HG02642 (cell line): ENCODE measurements around the gene PEX5L.
A peak's percentile ranks its signal among the peaks of the same experiment; 100 is the strongest.
"Not testable (repeated sequence)": the region's sequence is repeated elsewhere in the genome, so short reads cannot be mapped to it uniquely, and the experiment has no call there.

Experiments used
- ATAC-seq: cut with Tn5 transposase; IDR thresholded peaks from one replicate; pipeline ENCODE4 v1.9.1; 2021; ENCODE audit warnings: mild to moderate bottlenecking; ENCODE audit not compliant: unreplicated experiment, poor library complexity

Gene PEX5L, protein sequence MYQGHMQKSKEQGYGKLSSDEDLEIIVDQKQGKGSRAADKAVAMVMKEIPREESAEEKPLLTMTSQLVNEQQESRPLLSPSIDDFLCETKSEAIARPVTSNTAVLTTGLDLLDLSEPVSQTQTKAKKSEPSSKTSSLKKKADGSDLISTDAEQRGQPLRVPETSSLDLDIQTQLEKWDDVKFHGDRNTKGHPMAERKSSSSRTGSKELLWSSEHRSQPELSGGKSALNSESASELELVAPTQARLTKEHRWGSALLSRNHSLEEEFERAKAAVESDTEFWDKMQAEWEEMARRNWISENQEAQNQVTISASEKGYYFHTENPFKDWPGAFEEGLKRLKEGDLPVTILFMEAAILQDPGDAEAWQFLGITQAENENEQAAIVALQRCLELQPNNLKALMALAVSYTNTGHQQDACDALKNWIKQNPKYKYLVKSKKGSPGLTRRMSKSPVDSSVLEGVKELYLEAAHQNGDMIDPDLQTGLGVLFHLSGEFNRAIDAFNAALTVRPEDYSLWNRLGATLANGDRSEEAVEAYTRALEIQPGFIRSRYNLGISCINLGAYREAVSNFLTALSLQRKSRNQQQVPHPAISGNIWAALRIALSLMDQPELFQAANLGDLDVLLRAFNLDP

DNA sequence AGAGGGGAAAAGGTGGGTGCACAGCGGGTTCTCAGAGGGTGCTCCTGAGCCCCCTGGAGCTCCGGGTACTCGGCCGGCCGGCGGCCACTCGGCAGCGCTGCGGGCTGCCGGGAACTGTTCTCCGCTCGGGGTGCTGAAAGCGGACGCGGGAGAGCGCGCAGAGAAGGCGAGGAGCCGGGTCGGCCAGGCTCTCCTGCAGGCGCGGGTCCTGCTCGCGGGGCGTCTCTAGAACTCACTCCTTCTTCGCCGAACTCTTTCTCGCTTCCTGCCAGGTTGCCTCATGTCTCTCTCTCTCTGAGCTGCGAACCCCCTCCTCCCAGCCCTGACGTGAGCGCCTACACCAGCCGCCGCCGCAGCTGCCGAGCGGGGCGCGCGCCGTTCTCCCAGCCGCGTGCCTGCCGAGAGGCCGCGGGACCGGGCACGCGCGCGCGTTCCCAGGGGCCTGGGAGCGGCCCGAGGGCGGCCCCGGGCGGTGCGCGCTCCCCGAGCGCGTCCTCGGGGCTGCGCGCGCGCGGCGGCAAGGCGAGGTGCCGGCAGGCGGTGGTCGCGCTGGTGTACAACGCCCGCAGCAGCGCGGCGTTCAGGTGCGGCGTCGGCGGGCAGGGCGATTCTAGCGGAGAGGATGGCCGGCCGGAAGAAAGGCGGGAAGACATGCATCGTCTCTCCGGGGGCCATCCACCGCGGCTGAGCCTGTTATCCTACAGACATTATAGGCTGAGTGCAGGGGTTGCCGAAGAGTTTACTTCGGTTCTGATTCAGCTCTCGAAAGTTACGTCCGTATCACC is at the start of gene PEX5L:
PEX5L (minus strand) TSS at position 267 of the 785 bp plus-strand sequence. CDS start 338 bp downstream, outside the sequence.
- peak; percentile 90 for ATAC-seq

DNA sequence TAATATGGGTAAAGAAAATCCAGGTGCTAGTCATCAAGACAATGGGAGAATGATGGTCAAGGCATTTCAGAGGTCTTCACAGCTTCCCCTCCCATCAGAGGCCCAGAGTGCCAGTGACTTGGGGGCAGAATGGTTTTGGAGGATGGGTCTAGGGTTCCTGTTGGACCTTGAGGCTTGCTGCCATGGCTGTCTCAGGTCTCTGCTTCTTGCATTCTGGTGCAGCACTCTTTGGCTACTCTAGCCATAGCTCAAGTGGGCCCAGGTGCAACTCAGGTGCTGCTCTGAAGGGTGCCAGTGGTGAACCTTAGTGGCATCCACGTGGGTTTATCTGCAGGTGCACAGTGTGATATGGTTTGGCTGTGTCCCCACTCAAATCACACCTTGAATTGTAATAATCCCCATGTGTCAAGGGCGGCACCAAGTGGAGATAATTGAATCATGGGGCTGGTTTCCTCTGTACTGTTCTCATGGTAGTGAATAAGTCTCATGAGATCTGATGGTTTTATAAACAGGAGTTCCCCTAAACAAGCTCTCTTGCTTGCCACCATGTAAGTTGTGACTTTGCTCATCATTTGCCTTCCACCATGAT is 48.5 kb upstream of the PEX5L start:
- ATAC-seq = no peak

DNA sequence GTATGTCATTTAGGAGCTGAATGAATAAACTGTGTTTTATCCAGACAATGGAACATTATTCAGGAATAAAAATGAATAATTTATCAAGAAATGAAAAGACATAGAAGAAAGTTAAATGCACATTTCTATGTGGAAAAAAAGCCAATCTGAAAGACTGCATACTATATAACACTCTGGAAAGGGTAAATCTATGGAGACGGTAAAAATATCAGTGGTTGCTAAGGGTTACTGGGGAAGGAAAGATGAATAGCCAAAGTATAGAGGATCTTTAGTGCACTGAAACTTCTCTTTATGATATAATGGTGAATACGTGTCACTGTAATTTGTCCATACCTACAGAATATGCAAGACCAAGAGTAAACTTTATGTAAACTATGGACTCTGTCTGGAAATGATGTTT is 46.0 kb upstream of the PEX5L start:
- no peak for ATAC-seq

DNA sequence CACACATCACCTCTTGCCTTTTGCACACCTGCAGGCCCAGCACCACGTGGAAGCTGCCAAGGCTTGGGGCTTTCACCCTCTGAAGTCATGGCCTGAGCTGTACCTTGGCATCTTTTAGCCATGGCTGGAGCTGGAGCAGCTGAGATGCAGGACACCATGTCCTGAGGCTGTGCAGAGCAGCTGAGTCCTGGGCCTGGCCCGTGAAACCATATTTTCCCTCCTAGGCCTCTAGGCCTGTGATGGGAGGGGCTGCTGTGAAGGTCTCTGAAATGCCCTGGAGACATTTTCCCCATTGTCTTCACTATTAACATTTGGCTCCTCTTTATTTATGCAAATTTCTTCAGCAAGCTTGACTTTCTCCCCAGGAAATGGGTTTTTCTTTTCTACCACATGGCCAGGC is 41.9 kb upstream of the PEX5L start:
- no peak for ATAC-seq

DNA sequence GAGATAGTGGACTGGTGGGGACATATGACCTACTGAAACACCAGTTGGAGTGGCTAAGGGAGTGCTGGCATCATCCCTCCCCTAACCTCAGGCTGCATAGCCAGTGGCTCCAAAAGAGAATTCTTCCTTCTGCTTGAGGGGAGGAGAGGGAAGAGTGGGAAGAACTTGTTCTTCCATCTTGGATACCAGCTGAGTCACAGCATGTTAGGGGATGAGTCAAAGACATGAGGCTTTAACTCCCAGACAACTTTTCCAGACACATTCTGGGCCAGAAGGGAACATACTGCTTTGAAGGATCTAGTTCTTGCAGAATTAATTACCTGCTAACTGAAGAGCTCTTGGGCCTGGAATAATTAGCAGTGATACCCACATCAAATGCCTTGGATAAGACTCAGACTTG is 36.8 kb upstream of the PEX5L start:
- no peak for ATAC-seq

DNA sequence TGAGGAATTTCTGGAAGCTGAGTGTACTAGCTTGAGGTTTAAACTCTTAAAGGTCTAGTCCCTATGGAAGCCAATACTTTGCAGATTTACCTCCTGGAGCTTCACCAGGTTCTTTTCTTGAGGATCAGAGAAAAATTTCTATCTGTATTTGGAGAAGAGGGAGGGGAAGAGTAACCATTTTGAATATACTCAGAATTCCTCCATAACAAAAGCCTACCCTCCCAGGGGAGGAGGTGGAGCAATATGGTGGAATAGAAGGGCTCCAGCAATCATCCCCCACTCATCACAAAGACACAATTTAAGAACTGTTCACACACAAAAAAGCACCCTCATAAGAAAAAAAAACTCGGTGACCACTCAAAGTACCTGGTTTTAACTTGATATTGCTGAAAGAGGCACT is 36.0 kb upstream of the PEX5L start:
- no peak for ATAC-seq

DNA sequence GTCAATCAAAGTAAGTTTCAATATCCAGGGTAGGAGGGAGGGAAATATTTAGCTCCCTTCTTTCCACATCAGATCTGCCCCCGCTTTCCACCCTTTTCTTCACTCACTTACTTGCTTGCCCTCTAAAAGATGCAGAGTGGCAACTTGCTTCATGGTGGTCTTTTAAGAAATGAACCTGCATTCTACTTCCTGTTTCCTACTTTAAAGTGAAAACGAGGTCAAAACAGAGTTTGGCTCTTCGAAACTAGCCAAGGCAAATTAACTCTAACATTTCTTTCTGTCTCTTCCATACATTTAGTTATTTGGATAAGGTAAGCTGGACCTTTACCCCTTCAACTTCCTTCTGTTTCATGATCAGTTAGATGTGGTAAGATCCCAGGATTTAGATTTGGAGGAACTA is 34.2 kb upstream of the PEX5L start:
- ATAC-seq = no peak

DNA sequence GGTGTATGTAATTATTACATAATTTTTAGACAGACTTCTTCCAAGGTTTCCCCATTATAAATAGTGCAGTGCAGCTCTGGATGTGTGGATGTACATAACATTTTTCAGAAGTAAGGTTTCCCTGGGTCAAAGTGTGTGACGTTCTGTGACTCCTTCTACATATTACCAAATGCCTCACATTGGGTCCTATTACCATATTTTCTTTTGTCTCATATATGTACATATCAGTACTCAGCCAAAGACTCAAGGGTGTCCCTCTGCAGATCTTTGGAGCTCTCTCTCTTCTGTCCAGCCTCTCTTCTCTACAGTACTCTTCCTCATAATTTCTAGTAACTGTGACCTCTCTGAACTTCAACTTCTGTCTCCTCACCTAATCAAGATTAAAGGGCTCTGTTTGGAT is 31.3 kb upstream of the PEX5L start:
- no peak for ATAC-seq

DNA sequence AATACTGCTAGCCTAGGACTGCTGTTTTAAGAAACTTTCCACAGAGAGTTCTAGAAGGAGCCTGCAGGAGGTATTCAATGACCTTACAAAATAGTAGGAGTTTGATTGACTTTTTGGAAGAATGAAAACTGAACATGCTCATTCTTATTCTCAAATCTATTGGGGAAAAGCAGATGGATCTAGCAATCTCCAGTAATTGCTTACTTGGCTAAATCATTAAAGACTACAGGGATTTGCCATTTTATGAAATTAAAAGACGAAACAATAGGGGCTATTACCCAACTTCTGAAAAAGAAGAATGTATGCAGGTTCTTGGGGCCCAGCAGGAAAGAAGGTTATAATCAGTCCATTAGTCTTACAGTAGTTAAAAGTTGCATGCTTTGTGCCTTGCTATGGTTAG is 29.9 kb upstream of the PEX5L start:
- ATAC-seq = no peak

DNA sequence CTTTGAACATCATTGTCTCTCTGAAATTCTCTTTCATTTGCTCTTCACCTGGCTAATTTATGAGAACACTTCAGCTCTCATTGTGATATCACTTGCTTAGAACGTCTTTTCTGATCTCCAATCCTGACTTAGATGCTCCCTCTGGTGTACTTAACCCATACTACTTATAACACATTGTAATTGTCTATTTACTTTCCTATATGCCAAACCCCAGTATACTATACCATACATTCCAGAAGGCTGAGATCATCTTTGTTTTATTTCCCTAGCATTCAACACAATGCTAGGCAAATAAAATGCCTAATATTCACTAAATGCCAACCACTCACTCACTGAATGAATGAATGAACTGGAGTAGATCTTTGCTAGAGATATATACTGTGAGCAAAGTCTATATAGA is 27.0 kb upstream of the PEX5L start:
- no peak for ATAC-seq

DNA sequence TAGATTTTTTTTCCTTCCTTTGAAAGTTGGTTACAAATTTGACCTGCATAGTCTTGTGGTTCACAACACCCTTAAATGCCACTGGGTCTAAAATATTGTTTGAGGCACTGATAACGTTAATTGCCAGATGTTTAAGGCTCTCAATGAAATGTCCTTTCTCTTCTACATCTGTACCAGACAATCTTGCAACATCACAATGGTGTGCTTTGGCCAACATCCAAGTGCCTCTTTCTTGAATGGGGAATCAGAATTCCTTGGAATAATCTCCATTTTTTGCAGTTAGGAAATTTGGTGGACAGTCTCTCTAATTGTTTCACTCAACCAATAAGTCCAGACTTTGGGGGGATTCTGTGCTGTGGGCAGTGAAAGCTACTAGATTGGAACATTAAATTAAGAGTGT is 26.0 kb upstream of the PEX5L start:
- no peak for ATAC-seq

DNA sequence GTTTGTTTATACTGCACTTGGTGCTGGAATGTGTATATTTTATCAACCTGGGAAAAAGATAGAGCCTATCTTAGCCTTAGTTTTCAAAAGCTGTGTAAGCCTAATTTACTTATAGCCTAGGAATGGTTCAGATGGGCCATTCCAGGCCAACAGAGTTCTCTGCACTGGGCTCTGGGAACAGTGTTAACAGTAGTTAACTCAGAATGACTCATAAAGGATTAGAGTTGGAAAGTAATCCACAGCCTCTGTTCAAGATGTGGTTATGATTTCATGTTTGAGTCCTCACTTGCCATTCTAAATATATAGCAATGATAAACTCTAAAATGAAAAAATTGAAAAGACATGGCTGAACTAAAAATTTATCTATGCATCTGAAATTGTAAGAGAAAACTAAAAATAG is 22.6 kb upstream of the PEX5L start:
- no peak for ATAC-seq

DNA sequence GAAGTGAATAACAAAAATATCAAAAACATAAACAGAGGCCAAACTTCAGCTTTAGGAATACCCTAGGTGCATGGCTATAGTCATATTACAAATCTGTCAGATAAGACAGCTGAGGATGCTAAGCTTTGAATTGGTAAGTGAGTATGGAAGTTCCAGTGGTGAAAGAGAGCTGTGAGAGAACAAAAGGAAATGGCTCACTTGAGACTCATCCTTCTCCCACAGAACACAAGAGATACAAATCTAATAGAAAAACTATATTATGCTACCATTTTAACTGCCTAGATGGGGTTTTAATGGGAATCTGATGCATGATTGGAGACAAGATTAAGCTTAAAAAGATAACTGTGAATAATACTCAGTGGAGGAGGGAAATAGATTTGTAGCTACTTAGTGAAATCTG is 21.5 kb upstream of the PEX5L start:
- no peak for ATAC-seq

DNA sequence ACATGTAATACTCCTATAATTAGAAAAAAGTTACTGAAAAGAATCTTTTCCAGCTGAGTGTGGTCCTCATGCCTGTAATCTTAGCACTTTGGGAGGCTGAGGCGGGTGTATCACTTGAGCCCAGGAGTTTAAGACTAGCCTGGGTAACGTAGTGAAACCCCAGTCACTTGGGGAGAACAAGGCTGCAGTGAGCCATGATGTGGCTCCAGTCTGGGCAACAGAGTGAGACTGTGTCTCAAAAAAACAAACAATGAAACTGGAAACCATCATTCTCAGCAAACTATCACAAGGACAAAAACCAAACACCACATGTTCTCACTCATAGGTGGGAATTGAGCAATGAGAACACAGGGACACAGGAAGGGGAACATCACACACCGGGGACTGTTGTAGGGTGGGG is 18.9 kb upstream of the PEX5L start:
- not testable (repeated sequence) for ATAC-seq

DNA sequence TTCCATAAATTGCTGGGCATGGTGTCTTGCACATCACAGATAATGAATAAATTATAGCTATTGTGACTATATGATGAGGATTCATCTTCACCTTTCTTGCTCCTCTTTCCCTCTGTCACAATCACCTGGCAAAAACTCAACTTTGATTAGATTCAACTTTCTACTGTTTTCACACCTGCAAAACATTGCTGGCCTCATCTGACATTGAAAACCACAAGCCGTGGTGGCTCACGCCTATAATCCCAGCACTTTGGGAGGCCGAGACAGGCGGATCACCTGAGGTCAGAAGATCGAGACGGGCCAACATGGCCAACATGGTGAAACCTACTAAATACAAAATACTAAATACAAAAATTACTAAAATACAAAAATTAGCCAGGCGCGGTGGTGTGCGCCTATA is 12.7 kb upstream of the PEX5L start:
- ATAC-seq = no peak

DNA sequence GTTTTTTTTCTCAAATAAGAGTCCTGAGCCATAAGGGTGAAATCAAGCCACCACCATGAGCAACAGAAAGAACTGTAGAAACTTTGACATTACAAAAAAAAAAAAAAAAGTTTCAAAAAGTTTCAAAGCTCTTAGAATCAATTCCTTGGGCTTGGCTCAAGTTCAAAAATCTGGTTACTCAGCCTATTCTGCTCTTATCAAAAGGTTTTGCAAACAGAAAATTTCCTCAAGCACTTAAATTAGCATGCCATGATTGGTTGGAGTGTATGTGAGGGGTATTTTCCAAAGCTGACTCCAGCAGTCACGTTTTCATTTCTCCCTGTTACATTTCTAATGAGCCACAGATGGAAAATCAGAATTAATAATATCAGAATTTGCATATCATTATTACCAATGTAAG is 12.1 kb upstream of the PEX5L start:
- no peak for ATAC-seq

DNA sequence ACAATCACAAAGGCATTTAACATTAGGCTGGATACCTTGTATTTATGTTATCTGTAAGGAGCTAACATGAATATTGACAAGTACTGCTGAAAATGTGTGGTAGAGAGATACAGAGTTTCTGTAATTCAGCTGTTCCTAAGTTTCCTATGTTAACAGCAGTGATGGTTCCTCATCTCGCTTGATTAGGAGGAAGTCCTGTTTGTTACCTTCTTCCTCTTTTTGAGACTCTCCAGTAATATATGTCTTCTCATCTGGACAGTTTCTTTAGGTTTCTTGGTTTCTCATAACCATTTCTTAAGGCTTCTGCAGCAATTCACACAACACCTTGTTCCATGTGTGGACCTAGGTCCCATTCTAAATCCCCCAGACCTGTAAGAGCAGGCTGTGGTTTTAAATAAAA is 11.4 kb upstream of the PEX5L start:
- ATAC-seq = peak; percentile 91

DNA sequence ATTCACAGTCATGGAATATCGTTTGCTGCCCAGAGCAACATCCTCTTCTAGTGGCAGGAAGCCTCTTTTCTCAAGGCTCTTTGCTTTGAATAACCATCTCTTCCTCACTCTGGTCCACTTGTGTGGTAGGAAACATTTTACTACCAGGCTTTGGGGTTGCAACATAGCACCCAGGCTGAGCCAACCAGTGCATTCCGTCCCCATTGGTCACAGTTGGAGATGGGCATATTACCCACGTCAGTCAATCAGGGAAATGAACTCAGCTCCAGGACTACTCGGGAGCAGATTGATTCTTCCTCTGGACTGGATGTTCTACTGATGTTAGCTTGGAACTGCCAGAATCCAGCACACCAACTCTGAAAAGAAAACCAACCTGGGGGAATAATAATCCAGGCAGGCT is 4.2 kb upstream of the PEX5L start:
- ATAC-seq = no peak

DNA sequence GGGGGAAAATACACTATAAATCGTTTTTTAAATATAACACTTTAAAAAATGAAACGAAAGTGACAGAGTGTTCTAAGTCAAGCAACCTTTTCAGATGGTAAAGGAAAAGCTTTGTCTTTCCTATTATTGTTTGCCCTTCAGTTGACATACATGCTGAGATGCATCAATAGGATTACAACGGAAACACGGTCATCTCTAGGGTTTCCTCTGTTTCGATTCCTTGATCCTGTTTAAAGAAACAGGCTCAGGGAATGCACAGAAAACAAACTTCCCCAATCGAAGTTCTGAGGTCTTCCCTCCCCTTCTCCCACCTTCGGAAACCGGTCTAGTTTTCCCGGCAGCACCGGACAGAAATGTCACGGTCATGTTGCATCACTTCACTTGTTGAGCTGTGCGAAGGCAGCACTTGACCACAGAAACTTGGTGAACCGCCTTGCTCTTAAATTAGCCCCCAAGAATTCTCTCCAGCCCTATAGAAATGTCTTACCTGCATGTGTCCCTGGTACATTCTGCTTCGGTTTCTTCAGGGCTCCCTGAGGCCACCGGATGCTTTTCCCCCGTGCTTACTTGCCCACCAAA is 556 bp downstream of the PEX5L start:
- peak; percentile 58 for ATAC-seq

DNA sequence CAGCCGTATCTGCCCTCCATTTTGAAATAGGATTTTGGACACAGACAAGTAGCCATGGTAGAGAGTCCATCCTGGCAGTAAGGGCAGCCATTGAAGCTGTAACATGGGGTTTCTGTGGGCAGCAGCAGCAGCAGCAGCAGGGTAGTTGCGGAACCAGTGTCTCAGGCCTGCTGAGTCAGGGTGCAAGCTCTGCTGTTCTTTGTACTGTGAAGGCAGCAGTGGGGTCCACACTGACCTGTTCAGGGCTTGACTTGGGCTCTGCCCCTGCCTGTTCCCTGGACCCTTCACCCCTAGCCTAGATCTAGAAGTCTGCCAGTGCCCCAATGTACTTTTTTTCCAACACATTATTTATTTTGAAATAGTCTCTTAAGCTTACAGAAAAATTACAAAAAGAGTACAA is 9.7 kb downstream of the PEX5L start:
- ATAC-seq = no peak

DNA sequence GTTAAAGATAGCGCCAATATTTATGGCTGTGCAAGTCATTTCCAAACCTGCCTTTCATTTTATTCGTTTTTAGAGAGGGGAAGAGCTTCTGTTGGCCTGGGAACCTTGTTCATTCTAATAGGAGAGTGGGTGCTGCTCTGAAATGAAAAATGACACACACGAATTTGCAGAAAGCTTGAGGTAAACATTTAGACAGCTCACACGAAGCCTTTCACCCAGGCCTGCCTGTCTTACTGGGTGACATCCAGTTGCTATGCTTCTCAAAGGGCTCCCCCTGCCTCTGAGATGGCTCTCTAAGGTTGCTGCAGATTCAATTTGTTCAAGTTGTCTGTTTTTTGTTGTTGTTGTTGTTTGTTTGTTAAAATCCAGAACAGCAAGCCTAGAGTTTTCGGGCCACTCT is 18.2 kb downstream of the PEX5L start:
- ATAC-seq = no peak
